Nephron (organoid): ENCODE results near the gene TUBA4B.

Experiments
- H3K27ac Mint-ChIP-seq, 3 experiments: 2 replicates each; pipeline ENCODE4 v1.8.0; 2020; ENCODE audit warnings: mixed read lengths in 3 of 3, mild to moderate bottlenecking in 2 of 3, moderate library complexity in 1 of 3
- H3K27me3 Mint-ChIP-seq: 2 replicates; pipeline ENCODE4 v1.8.0; 2021; ENCODE audit warnings: low read depth, mild to moderate bottlenecking, moderate library complexity, mixed read lengths
- H3K36me3 Mint-ChIP-seq: 2 replicates; pipeline ENCODE4 v1.8.0; 2020; ENCODE audit warnings: low read depth, mixed read lengths
- H3K4me1 Mint-ChIP-seq: 2 replicates; pipeline ENCODE4 v1.8.0; 2020; ENCODE audit warnings: mixed read lengths
- H3K4me3 Mint-ChIP-seq, 3 experiments: 2 replicates each; pipeline ENCODE4 v1.8.0; 2020; ENCODE audit warnings: mild to moderate bottlenecking in 3 of 3, mixed read lengths in 3 of 3, moderate library complexity in 2 of 3
- H3K9me3 Mint-ChIP-seq: 2 replicates; pipeline ENCODE4 v1.8.0; 2020; ENCODE audit warnings: mixed read lengths
- CTCF ChIP-seq, 3 experiments: fragments of 200-600 bp; sonication (generic); IDR thresholded peaks; one replicate each; pipeline ENCODE4 v1.5.0; 2021; ENCODE audit warnings: antibody characterized with exemption in 3 of 3; ENCODE audit not compliant: unreplicated experiment in 3 of 3

TUBA4B gene

DNA sequence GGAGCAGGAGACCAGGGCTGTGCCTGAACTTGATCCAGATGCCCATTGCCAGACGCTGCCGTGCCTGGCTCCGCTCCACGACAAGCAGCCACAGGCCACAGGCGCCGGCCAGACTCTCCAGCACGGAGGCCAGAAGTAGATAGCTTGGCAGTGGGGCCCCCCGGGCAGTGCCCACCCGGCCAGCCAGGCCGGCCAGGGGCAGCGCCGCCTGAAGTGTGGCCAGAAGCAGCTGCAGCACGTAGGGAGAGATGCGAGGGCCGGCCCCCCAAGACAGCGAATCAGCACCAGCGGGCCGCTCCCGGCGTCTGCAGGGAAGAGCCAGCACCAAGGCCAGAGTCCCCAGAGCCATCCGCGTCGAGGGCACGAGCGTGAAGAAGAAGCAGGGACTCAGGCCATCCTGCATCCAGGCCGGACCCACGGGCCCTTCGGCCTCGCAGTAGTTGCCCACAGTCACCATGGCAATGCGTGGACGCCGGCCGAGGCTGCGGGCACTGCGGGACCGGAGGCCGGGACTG lies 34.8 kb upstream of the TUBA4B start:
- peak overlapping the region; percentile 91 to 96 (median 94) for H3K4me3 Mint-ChIP-seq
- H3K27me3 Mint-ChIP-seq: no peaks in the 10 kb centered on the region
- H3K27ac Mint-ChIP-seq: peak overlapping the region; percentile 93 to 99 (median 97)
- no peaks in the 10 kb centered on the region for H3K9me3 Mint-ChIP-seq
- H3K36me3 Mint-ChIP-seq: peaks cover 24% of the 10 kb centered on the region
- TF ChIP-seq CTCF (IDR thresholded peaks at IDR 0.05; ENCODE audit: unreplicated experiment in 3 of 3): peak in 1 of 3 experiments; percentile 8
- H3K4me1 Mint-ChIP-seq: peaks cover 41% of the 10 kb centered on the region

GRCh38 chr2:219218732-219219701 lies 34.0 kb upstream of the TUBA4B start, which contains the start of gene ABCB6:
Gene ABCB6, minus strand, starts transcription at chr2:219218958. Its CDS starts 285 bp downstream, at chr2:219218673.
- Mint-ChIP-seq H3K36me3 (peaks cover 28% of the 10 kb centered on the region), H3K9me3 (no peaks in the 10 kb centered on the region), H3K4me1 (peaks cover 41% of the 10 kb centered on the region), H3K4me3 (peak within 1 kb of the TSS; percentile 91 to 96 (median 94)), H3K27ac (peak within 1 kb of the TSS; percentile 93 to 99 (median 97)), H3K27me3 (no peaks in the 10 kb centered on the region)
- TF ChIP-seq CTCF (IDR thresholded peaks at IDR 0.05; ENCODE audit: unreplicated experiment in 3 of 3): no peak

GRCh38 chr2:219219784-219220532 lies 33.1 kb upstream of the TUBA4B start:
- no peaks in the 10 kb centered on the region for H3K9me3 Mint-ChIP-seq
- H3K4me3 Mint-ChIP-seq: peak overlapping the region; percentile 5 to 96 (median 94)
- H3K36me3 Mint-ChIP-seq: peaks cover 30% of the 10 kb centered on the region
- H3K4me1 Mint-ChIP-seq: peaks cover 38% of the 10 kb centered on the region
- TF ChIP-seq CTCF (IDR thresholded peaks at IDR 0.05; ENCODE audit: unreplicated experiment in 3 of 3): no peak
- H3K27ac Mint-ChIP-seq: peak overlapping the region in 2 of 3 experiments; percentile 65 to 90
- H3K27me3 Mint-ChIP-seq: no peaks in the 10 kb centered on the region

DNA sequence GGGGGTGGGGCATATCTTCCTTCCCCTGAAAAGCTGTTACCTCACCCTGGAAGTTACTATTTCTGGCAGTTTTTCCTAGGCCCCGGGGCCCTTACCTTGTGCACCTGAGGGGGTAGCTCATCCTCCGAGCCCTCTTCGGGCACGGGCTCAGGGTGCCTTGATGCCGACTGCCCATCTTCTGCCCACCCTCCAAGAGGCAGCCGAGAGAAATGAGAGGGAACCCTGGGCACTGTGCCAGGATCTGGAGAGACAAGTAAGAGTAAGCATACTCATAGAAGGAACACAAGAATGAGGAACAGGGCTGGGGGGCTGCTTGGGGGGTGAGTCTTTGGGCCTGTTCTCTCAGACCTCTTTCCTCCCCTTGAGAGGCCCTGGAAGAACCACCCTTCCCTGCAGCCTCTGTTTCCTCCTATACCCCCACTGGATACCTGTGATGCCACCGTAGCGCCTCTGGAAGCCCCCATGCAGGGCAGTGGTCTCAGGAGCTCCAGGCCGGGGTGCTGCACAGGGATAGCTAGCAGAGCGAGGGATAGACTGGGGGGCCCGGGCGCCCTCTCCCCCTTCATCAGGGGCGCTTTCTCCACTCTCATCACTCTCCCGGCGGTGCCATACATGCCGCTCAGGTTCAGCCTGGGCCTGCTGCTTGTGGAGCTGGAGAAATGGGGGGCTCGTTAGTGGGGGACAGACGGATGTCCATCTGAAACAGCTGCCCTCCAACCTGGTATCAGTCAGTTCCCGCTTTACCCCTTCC lies 32.2 kb upstream of the TUBA4B start:
- H3K4me1 Mint-ChIP-seq: peaks cover 36% of the 10 kb centered on the region
- no peak for TF ChIP-seq CTCF (IDR thresholded peaks at IDR 0.05; ENCODE audit: unreplicated experiment in 3 of 3)
- no peak overlapping the region for H3K27ac Mint-ChIP-seq
- no peaks in the 10 kb centered on the region for H3K27me3 Mint-ChIP-seq
- peaks cover 35% of the 10 kb centered on the region for H3K36me3 Mint-ChIP-seq
- H3K4me3 Mint-ChIP-seq: no peak overlapping the region
- no peaks in the 10 kb centered on the region for H3K9me3 Mint-ChIP-seq

DNA sequence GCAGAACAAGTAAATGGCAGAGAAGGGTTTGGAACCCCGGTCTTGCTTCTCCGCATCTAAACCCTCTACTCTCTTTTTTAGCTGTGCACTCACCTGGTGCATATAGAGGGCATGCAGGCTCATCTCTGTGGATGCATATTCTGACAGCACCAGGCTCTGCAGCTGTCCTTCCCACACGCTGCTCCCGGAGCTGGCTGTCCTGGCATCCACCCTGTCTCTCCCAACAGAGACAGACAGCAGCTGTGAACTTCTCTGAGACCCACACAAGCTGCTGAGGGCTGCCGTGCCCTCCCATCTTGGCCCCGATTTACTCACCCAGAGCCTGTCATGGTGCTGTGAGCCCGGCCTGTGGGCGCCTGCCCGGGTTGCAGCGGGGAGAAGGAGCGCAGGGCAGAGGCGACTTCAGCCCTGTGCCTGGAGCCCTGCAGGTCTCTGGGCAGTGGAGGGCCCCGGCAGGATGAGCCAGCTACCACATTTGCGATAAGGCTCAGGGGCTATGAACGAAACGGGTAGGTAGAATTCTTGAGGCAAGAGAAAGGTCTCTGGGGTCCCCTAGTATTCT lies 31.0 kb upstream of the TUBA4B start:
- no peaks in the 10 kb centered on the region for H3K9me3 Mint-ChIP-seq
- peaks cover 38% of the 10 kb centered on the region for H3K36me3 Mint-ChIP-seq

More for the DNA sequence above, 31.0 kb upstream of the TUBA4B start:
- H3K4me3 Mint-ChIP-seq: peak overlapping the region in 1 of 3 experiments; percentile 19
- no peaks in the 10 kb centered on the region for H3K27me3 Mint-ChIP-seq
- no peak for TF ChIP-seq CTCF (IDR thresholded peaks at IDR 0.05; ENCODE audit: unreplicated experiment in 3 of 3)
- peaks cover 37% of the 10 kb centered on the region for H3K4me1 Mint-ChIP-seq
- H3K27ac Mint-ChIP-seq: no peak overlapping the region
